ENCODE measurements around the gene VOPP1. TPM values are rescaled to one million over a fixed set of nuclear protein-coding genes. Genes with fewer than 3 reads are reported as not detected.

VOPP1 gene
- total and polyA plus RNA-seq, 2 donors (not counting 3 experiments of a cell fraction or from before 2014, with no cell fraction given), result 85.6 to 154 TPM

- no peaks in the 10 kb centered on the region for H3K79me2 ChIP-seq (ENCODE audit: control insufficient read depth, insufficient read depth, low read length)
- BruUV-seq (replicated peaks), result no TSS peak
- H3K9me1 ChIP-seq (replicated peaks; ENCODE audit: control insufficient read depth, extremely low read depth, insufficient read depth, low read length), result no peaks in the 10 kb centered on the region
- POLR2A ChIA-PET, result no interaction called here
- no peaks in the 10 kb centered on the region for H3K36me3 ChIP-seq (ENCODE audit: control insufficient read depth in 2 of 2, extremely low read depth in 1 of 2, insufficient read depth in 2 of 2, low read length in 2 of 2)
- CTCF ChIA-PET, result no interaction called here
- H3K9ac ChIP-seq (replicated peaks; ENCODE audit: extremely low read depth, insufficient read depth, low read length), result no peak overlapping the region
- peaks cover 2% of the 10 kb centered on the region for H3K4me1 ChIP-seq (ENCODE audit: control insufficient read depth, extremely low read depth, insufficient read depth, low read length)
- intact Hi-C loops (cut with micrococcal nuclease), result no loop called here
- H3K27me3 ChIP-seq (ENCODE audit: control insufficient read depth in 2 of 2, insufficient read depth in 2 of 2, low read length in 2 of 2), result no peaks in the 10 kb centered on the region
- dilution Hi-C loops (cut with MboI; ENCODE audit: extremely low pct_ligation_motif_present, low sequenced_read_pairs), result no loop called here
- no peak overlapping the region for H2AFZ ChIP-seq (ENCODE audit: low read depth, low read length)
- FAIRE-seq (no peak), DNase-seq (ENCODE audit: low read depth, low spot score) (no peak)
- no peak overlapping the region for H3K4me3 ChIP-seq (replicated peaks in 1 of 3; ENCODE audit: insufficient read depth in 1 of 3, low read depth in 1 of 3, low read length in 3 of 3)
- H3K27ac ChIP-seq (ENCODE audit: insufficient read depth, low read depth, low read length), result no peak overlapping the region
- H3K9me3 ChIP-seq (replicated peaks; ENCODE audit: control insufficient read depth, insufficient read depth, low read length), result no peaks in the 10 kb centered on the region
- H4K20me1 ChIP-seq (replicated peaks; ENCODE audit: control insufficient read depth, extremely low read depth, insufficient read depth, low read length), result no peaks in the 10 kb centered on the region
- no peak for TF ChIP-seq FOS (IDR thresholded peaks at IDR 0.05; ENCODE audit: borderline replicate concordance, insufficient read depth, low read length)
- no peak for TF ChIP-seq GATA2 (IDR thresholded peaks at IDR 0.05; ENCODE audit: insufficient read depth, insufficient read length, low read depth, low read length)
- TF ChIP-seq MAX (IDR thresholded peaks at IDR 0.05; ENCODE audit: insufficient read depth, insufficient read length), result no peak
- H3K4me2 ChIP-seq (ENCODE audit: insufficient read depth, low read length), result no peak overlapping the region
Observed at GRCh38 chr7:55458351-55458750, 114.0 kb downstream of the VOPP1 start.

- no peaks in the 10 kb centered on the region for H3K9me3 ChIP-seq (replicated peaks; ENCODE audit: control insufficient read depth, insufficient read depth, low read length)
- no peak for DNase-seq (ENCODE audit: low read depth, low spot score)
- H2AFZ ChIP-seq (ENCODE audit: low read depth, low read length), result no peak overlapping the region
- H3K4me3 ChIP-seq (replicated peaks in 1 of 3; ENCODE audit: insufficient read depth in 1 of 3, low read depth in 1 of 3, low read length in 3 of 3), result no peak overlapping the region
- H3K79me2 ChIP-seq (ENCODE audit: control insufficient read depth, insufficient read depth, low read length), result no peaks in the 10 kb centered on the region
- no peaks in the 10 kb centered on the region for H4K20me1 ChIP-seq (replicated peaks; ENCODE audit: control insufficient read depth, extremely low read depth, insufficient read depth, low read length)
- BruUV-seq (replicated peaks), result no TSS peak
- no peaks in the 10 kb centered on the region for H3K9me1 ChIP-seq (replicated peaks; ENCODE audit: control insufficient read depth, extremely low read depth, insufficient read depth, low read length)
- no peak for FAIRE-seq
- H3K27me3 ChIP-seq (ENCODE audit: control insufficient read depth in 2 of 2, insufficient read depth in 2 of 2, low read length in 2 of 2), result no peaks in the 10 kb centered on the region
- intact Hi-C loops (cut with micrococcal nuclease), result no loop called here
- no peak overlapping the region for H3K4me2 ChIP-seq (ENCODE audit: insufficient read depth, low read length)
- POLR2A ChIA-PET, result no interaction called here
- dilution Hi-C loops (cut with MboI; ENCODE audit: extremely low pct_ligation_motif_present, low sequenced_read_pairs), result no loop called here
- CTCF ChIA-PET, result no interaction called here
- TF ChIP-seq EZH2 (IDR thresholded peaks at IDR 0.05; ENCODE audit: borderline replicate concordance, low read depth, low read length, severe bottlenecking), result no peak
- TF ChIP-seq MYC (IDR thresholded peaks at IDR 0.05; ENCODE audit: low read depth, low read length), result no peak
- TF ChIP-seq FOS (IDR thresholded peaks at IDR 0.05; ENCODE audit: borderline replicate concordance, insufficient read depth, low read length), result no peak
- no peak for TF ChIP-seq POLR2A (IDR thresholded peaks at IDR 0.05; ENCODE audit: low read depth, low read length)
- TF ChIP-seq CTCF (IDR thresholded peaks at IDR 0.05; ENCODE audit: extremely low read depth in 1 of 2, insufficient read depth in 1 of 2, low read depth in 1 of 2, low read length in 2 of 2), result no peak
- TF ChIP-seq MAX (IDR thresholded peaks at IDR 0.05; ENCODE audit: insufficient read depth, insufficient read length), result no peak
- no peak for TF ChIP-seq POLR2AphosphoS5 (IDR thresholded peaks at IDR 0.05; ENCODE audit: insufficient read depth, low read depth, low read length)
- no peak for TF ChIP-seq JUN (IDR thresholded peaks at IDR 0.05; ENCODE audit: borderline replicate concordance, insufficient read depth, insufficient read length, low read depth)
- no peak for TF ChIP-seq GATA2 (IDR thresholded peaks at IDR 0.05; ENCODE audit: insufficient read depth, insufficient read length, low read depth, low read length)
- H3K9ac ChIP-seq (replicated peaks; ENCODE audit: extremely low read depth, insufficient read depth, low read length), result no peak overlapping the region
- H3K27ac ChIP-seq (ENCODE audit: insufficient read depth, low read depth, low read length), result no peak overlapping the region
- peaks cover 2% of the 10 kb centered on the region for H3K4me1 ChIP-seq (ENCODE audit: control insufficient read depth, extremely low read depth, insufficient read depth, low read length)
- no peaks in the 10 kb centered on the region for H3K36me3 ChIP-seq (ENCODE audit: control insufficient read depth in 2 of 2, extremely low read depth in 1 of 2, insufficient read depth in 2 of 2, low read length in 2 of 2)
Observed at GRCh38 chr7:55457801-55458200, 114.5 kb downstream of the VOPP1 start.
